ENCODE results near the gene PNPT1.

DNA sequence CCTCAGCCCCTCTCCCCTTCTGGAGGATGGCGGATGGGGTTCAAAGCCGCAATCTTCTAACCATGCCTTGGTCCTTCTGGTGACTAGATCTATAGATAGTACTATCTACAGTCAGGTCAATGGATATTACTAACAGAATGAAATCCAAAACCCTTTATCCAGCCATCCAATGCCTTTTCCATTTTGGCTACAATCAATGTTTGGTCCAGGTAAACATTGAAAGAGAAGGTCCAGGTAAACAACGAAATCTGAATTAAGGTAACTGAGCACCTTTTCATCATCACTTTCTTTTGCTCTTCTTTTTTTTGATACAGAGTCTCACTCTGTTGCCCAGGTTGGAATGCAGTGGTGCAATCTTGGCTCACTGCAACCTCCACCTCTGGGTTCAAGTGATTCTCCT is 85.9 kb downstream of the PNPT1 start:
- TF ChIP-seq, protein P1, sequence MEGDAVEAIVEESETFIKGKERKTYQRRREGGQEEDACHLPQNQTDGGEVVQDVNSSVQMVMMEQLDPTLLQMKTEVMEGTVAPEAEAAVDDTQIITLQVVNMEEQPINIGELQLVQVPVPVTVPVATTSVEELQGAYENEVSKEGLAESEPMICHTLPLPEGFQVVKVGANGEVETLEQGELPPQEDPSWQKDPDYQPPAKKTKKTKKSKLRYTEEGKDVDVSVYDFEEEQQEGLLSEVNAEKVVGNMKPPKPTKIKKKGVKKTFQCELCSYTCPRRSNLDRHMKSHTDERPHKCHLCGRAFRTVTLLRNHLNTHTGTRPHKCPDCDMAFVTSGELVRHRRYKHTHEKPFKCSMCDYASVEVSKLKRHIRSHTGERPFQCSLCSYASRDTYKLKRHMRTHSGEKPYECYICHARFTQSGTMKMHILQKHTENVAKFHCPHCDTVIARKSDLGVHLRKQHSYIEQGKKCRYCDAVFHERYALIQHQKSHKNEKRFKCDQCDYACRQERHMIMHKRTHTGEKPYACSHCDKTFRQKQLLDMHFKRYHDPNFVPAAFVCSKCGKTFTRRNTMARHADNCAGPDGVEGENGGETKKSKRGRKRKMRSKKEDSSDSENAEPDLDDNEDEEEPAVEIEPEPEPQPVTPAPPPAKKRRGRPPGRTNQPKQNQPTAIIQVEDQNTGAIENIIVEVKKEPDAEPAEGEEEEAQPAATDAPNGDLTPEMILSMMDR (IDR thresholded peaks at IDR 0.05; ENCODE audit: poor library complexity, severe bottlenecking), result no peak
- TF ChIP-seq RAD21 (conservative IDR thresholded peaks at IDR 0.05) (no peak), TAF1 (IDR thresholded peaks at IDR 0.05; ENCODE audit: low read depth) (no peak), EP300 (conservative IDR thresholded peaks at IDR 0.05; ENCODE audit: poor library complexity, severe bottlenecking) (no peak), POLR2AphosphoS5 (IDR thresholded peaks at IDR 0.05) (no peak), EZH2 (IDR thresholded peaks at IDR 0.05; ENCODE audit: borderline replicate concordance, insufficient read depth, low read length, poor library complexity, severe bottlenecking) (no peak)
- TF ChIP-seq, protein P2, sequence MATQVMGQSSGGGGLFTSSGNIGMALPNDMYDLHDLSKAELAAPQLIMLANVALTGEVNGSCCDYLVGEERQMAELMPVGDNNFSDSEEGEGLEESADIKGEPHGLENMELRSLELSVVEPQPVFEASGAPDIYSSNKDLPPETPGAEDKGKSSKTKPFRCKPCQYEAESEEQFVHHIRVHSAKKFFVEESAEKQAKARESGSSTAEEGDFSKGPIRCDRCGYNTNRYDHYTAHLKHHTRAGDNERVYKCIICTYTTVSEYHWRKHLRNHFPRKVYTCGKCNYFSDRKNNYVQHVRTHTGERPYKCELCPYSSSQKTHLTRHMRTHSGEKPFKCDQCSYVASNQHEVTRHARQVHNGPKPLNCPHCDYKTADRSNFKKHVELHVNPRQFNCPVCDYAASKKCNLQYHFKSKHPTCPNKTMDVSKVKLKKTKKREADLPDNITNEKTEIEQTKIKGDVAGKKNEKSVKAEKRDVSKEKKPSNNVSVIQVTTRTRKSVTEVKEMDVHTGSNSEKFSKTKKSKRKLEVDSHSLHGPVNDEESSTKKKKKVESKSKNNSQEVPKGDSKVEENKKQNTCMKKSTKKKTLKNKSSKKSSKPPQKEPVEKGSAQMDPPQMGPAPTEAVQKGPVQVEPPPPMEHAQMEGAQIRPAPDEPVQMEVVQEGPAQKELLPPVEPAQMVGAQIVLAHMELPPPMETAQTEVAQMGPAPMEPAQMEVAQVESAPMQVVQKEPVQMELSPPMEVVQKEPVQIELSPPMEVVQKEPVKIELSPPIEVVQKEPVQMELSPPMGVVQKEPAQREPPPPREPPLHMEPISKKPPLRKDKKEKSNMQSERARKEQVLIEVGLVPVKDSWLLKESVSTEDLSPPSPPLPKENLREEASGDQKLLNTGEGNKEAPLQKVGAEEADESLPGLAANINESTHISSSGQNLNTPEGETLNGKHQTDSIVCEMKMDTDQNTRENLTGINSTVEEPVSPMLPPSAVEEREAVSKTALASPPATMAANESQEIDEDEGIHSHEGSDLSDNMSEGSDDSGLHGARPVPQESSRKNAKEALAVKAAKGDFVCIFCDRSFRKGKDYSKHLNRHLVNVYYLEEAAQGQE (IDR thresholded peaks at IDR 0.05; ENCODE audit: borderline replicate concordance), result no peak
